PFSK-1 (cell line): ENCODE measurements around the gene SLC35F1.

Source experiments
- FOXP2 ChIP-seq: optimal IDR thresholded peaks from 2 replicates; pipeline ENCODE3; 2011; ENCODE audit warnings: borderline replicate concordance, control low read depth, inconsistent platforms; ENCODE audit not compliant: insufficient read depth; ENCODE audit errors: extremely low read length, extremely low read depth
- POLR2AphosphoS5 ChIP-seq: IDR thresholded peaks from 2 replicates; pipeline ENCODE4 v1.6.1; 2012; ENCODE audit warnings: low read depth, mild to moderate bottlenecking, control low read depth, low read length, moderate library complexity
- REST ChIP-seq, 2 experiments: IDR thresholded peaks; 2 replicates each; pipeline versions ENCODE4 v1.6.1 to v1.8.0; 2011 to 2012; ENCODE audit warnings: low read depth in 2 of 2, low read length in 2 of 2, control low read depth in 1 of 2, inconsistent platforms in 1 of 2, mild to moderate bottlenecking in 1 of 2, moderate library complexity in 1 of 2; ENCODE audit not compliant: insufficient read depth in 1 of 2
- SIN3A ChIP-seq: IDR thresholded peaks from 2 replicates; pipeline ENCODE4 v1.6.1; 2012; ENCODE audit warnings: mild to moderate bottlenecking, low read length, moderate library complexity, borderline replicate concordance; ENCODE audit not compliant: insufficient read depth
- TAF1 ChIP-seq: IDR thresholded peaks from 2 replicates; pipeline ENCODE4 v1.6.1; 2012; ENCODE audit warnings: low read length, control low read depth, borderline replicate concordance; ENCODE audit not compliant: insufficient read depth

SLC35F1 gene

GRCh38 chr6:117916483-117916882, 9.4 kb downstream of the SLC35F1 start:
- TF ChIP-seq REST (IDR thresholded peaks at IDR 0.05; ENCODE audit: insufficient read depth in 1 of 2, low read depth in 2 of 2, low read length in 2 of 2) (no peak), TAF1 (no peak), POLR2AphosphoS5 (no peak), FOXP2 (no peak), SIN3A (no peak)

- TF ChIP-seq REST (IDR thresholded peaks at IDR 0.05; ENCODE audit: insufficient read depth in 1 of 2, low read depth in 2 of 2, low read length in 2 of 2) (no peak), TAF1 (no peak), FOXP2 (no peak), POLR2AphosphoS5 (no peak), SIN3A (no peak)
These were observed 10.1 kb downstream of the SLC35F1 start for GRCh38 chr6:117917176-117917575.

GRCh38 chr6:117918454-117918853, 11.4 kb downstream of the SLC35F1 start:
- TF ChIP-seq REST (IDR thresholded peaks at IDR 0.05; ENCODE audit: insufficient read depth in 1 of 2, low read depth in 2 of 2, low read length in 2 of 2), result no peak
- no peak for TF ChIP-seq SIN3A
- TF ChIP-seq POLR2AphosphoS5, result no peak
- TF ChIP-seq TAF1, result no peak
- no peak for TF ChIP-seq FOXP2

- TF ChIP-seq REST (IDR thresholded peaks at IDR 0.05; ENCODE audit: insufficient read depth in 1 of 2, low read depth in 2 of 2, low read length in 2 of 2) (no peak), FOXP2 (no peak), POLR2AphosphoS5 (no peak), TAF1 (no peak), SIN3A (no peak)
These were observed 12.2 kb downstream of the SLC35F1 start for GRCh38 chr6:117919275-117919674.
